ENCODE results near the gene SLX4IP.

Gene SLX4IP

GRCh38 chr20:10513931-10514575 lies 78.9 kb downstream of the SLX4IP start:
- DNase-seq (ENCODE audit: low spot score) = no peak
- in situ Hi-C loops (cut with MboI; ENCODE audit: low sequenced_read_pairs, unreplicated experiment) = no loop called here
- no peak for TF ChIP-seq CTCF (IDR thresholded peaks at IDR 0.05; ENCODE audit: borderline replicate concordance, control extremely low read depth, extremely low read depth, insufficient read depth, missing control alignments)

GRCh38 chr20:10516529-10516928 lies 81.4 kb downstream of the SLX4IP start:
- no peak for DNase-seq (ENCODE audit: low spot score)
- no peak for TF ChIP-seq CTCF (IDR thresholded peaks at IDR 0.05; ENCODE audit: borderline replicate concordance, control extremely low read depth, extremely low read depth, insufficient read depth, missing control alignments)
- in situ Hi-C loops (cut with MboI; ENCODE audit: low sequenced_read_pairs, unreplicated experiment) = no loop called here

- no peak for DNase-seq (ENCODE audit: low spot score)
- no peak for TF ChIP-seq CTCF (IDR thresholded peaks at IDR 0.05; ENCODE audit: borderline replicate concordance, control extremely low read depth, extremely low read depth, insufficient read depth, missing control alignments)
- in situ Hi-C loops (cut with MboI; ENCODE audit: low sequenced_read_pairs, unreplicated experiment) = no loop called here
These were observed 84.4 kb downstream of the SLX4IP start for GRCh38 chr20:10519361-10520046.

- in situ Hi-C loops (cut with MboI; ENCODE audit: low sequenced_read_pairs, unreplicated experiment) = no loop called here
- TF ChIP-seq CTCF (IDR thresholded peaks at IDR 0.05; ENCODE audit: borderline replicate concordance, control extremely low read depth, extremely low read depth, insufficient read depth, missing control alignments) = no peak
- DNase-seq (ENCODE audit: low spot score) = no peak
These were observed 85.4 kb downstream of the SLX4IP start for GRCh38 chr20:10520528-10520927.

- DNase-seq (ENCODE audit: low spot score) = no peak
- TF ChIP-seq CTCF (IDR thresholded peaks at IDR 0.05; ENCODE audit: borderline replicate concordance, control extremely low read depth, extremely low read depth, insufficient read depth, missing control alignments) = no peak
- in situ Hi-C loops (cut with MboI; ENCODE audit: low sequenced_read_pairs, unreplicated experiment) = no loop called here
These were observed 86.1 kb downstream of the SLX4IP start for GRCh38 chr20:10521068-10521831.

- TF ChIP-seq CTCF (IDR thresholded peaks at IDR 0.05; ENCODE audit: borderline replicate concordance, control extremely low read depth, extremely low read depth, insufficient read depth, missing control alignments) = no peak
- DNase-seq (ENCODE audit: low spot score) = no peak
- in situ Hi-C loops (cut with MboI; ENCODE audit: low sequenced_read_pairs, unreplicated experiment) = no loop called here
These were observed 86.7 kb downstream of the SLX4IP start for GRCh38 chr20:10521836-10522235.
